RWPE1 (cell line): ENCODE results near the gene CCDC171.
"Not testable (repeated sequence)": the region's sequence is repeated elsewhere in the genome, so short reads cannot be mapped to it uniquely, and the experiment has no call there.

Experiments
- CTCF ChIA-PET: fragments of 350-600 bp; sonication (Branson Sonifier 250); formaldehyde crosslinking; extraction: SDS; loops from one replicate; lab custom pipeline; 2021; lab: Yijun Ruan, JAX
- POLR2A ChIA-PET: fragments of 400-600 bp; formaldehyde crosslinking; extraction: SDS; loops from one replicate; lab custom pipeline; 2020; ENCODE audit warnings: antibody characterized with exemption; ENCODE audit not compliant: low non-redundant PET; lab: Yijun Ruan, JAX
- DNase-seq: peaks from one replicate; pipeline ENCODE4 v3.0.0; 2012; ENCODE audit warnings: low spot score
- H3K27ac ChIP-seq: fragments of 450-650 bp; 2 replicates; pipeline ENCODE4 v1.5.1; 2017
- TF ChIP-seq, protein P1 (sequence below): fragments of 450-650 bp; conservative IDR thresholded peaks from 2 replicates; pipeline ENCODE4 v1.5.1; 2017; ENCODE audit warnings: low read depth, mild to moderate bottlenecking

The CCDC171 gene

DNA sequence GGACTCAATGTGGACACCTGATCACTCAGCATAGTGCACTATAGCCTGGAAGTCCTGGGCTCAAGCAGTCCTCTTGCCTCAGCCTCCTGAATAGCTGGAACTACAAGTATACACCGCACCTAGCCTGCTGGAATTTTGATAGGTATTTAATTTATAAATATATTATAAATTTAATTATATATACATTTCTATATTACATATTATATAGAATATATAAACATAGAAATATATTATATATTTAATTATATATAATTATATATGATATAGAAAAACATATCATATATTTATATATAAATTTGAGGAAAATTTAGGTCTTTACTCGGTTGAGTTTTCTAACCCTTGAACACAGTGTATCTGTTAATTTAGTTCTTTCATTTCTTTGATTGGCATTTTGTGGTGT lies 26.9 kb upstream of the CCDC171 start:
- no peak overlapping the region for H3K27ac ChIP-seq
- CTCF ChIA-PET, result interaction anchor here (0.7 kb wide), 1 partner anchor 1474 kb away, joined by 6 read pairs; no protein-coding TSS in a partner anchor
- TF ChIP-seq, protein P1, sequence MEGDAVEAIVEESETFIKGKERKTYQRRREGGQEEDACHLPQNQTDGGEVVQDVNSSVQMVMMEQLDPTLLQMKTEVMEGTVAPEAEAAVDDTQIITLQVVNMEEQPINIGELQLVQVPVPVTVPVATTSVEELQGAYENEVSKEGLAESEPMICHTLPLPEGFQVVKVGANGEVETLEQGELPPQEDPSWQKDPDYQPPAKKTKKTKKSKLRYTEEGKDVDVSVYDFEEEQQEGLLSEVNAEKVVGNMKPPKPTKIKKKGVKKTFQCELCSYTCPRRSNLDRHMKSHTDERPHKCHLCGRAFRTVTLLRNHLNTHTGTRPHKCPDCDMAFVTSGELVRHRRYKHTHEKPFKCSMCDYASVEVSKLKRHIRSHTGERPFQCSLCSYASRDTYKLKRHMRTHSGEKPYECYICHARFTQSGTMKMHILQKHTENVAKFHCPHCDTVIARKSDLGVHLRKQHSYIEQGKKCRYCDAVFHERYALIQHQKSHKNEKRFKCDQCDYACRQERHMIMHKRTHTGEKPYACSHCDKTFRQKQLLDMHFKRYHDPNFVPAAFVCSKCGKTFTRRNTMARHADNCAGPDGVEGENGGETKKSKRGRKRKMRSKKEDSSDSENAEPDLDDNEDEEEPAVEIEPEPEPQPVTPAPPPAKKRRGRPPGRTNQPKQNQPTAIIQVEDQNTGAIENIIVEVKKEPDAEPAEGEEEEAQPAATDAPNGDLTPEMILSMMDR, result no peak
- DNase-seq, result no peak
- POLR2A ChIA-PET, result no interaction called here

GRCh38 chr9:15527035-15527434 lies 25.8 kb upstream of the CCDC171 start:
- CTCF ChIA-PET, POLR2A ChIA-PET: not testable (repeated sequence)

DNA sequence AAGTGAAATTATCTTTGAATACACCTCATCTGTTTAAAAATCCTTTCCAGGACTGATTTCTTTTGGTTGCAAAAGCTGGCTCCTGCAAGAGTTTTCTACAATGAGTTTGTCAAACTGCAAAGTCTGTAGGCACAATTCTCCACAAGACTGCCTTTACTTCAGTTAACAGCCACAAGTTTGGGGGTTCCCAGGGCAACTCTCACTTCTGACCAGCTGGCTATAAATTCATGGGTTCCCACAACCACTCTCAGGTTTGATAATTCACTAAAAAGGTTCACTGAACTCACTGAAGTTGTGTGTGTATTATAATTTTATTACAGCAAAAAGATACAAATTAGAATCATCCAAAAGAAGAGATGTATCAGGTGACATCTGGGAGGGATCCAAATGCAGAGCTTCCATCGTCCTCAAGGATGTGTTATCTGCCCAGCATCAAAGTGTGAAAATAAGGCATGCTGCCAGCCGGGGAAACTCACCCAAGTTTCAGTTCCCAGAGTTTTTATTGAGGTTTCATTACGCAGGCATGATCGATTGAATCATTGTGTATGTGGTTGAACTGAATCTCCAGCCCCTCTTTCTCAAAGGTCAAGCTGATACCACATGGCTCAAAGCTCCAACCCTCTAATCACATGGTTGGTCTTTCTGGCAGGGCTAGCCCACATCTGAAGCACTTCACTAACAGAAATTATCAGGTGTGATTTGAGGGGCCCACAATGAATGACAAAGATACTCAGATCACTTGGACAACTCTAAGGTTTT lies 23.1 kb upstream of the CCDC171 start:
- H3K27ac ChIP-seq, result no peak overlapping the region
- no peak for DNase-seq
- POLR2A ChIA-PET, result no interaction called here
- TF ChIP-seq, protein P1, result no peak
- CTCF ChIA-PET, result no interaction called here

More at GRCh38 chr9:15527035-15527434, 25.8 kb upstream of the CCDC171 start:
- not testable (repeated sequence) for DNase-seq, H3K27ac ChIP-seq

DNA sequence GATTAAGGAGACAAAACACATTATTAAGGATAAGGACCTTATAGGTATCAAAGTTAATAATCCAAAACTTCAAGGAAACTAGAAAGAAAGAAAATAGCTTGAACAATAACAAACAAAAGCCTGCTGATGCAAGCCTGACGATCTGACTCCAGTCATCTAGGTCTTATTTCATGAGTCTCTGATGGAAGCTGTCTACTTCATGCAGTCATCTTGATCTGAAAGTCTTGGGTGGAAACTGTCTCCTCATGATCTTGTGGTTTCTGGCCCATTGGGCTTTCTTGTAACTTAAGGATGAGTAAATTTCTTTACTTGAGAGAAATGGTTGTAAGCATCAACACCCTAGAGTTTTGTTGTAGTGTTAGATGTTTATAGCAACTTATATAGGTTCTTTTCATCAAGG lies 21.5 kb upstream of the CCDC171 start:
- POLR2A ChIA-PET, result no interaction called here
- CTCF ChIA-PET, result interaction anchor here (0.6 kb wide), 1 partner anchor 1505 kb away, joined by 3 read pairs; no protein-coding TSS in a partner anchor

DNA sequence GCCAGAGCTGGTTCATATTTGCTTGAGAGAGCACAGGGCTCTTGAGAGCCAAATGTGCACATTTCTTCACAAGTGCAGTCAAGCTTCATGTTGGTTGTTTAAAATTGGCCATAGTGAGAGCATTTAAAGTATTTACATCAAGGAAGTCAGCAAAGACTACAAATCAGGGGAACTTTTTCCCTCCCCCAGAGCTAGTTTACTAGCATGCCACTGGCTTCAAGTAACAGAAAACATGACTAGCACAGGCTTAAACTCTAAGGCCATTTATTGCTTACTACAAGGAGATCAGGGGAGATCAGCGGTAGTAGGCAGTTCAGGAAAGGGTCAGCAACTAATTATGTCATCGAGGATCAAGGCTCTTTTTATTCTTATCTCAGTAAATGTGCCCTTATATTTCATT lies 11.0 kb upstream of the CCDC171 start:
- POLR2A ChIA-PET, result no interaction called here

More for the DNA sequence above, 21.5 kb upstream of the CCDC171 start:
- DNase-seq, result no peak
- no peak overlapping the region for H3K27ac ChIP-seq
- TF ChIP-seq, protein P1, result no peak

DNA sequence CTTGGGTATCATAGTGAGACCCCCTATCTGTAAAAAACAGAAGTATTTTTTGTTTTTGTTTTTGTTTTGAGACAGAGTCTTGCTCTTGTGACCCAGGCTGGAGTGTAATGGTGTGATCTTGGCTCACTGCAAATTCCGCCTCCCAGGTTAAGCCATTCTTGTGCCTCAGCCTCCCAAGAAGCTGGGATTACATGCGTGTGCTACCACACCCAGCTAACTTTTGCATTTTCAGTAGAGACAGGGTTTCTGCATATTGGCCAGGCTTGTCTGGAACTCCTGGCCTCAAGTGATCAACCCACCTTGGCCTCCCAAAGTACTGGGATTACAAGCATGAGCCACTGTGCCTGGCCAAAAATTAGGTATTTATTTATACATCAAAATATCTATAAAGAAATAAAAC lies 10.2 kb upstream of the CCDC171 start:
- ChIA-PET POLR2A (no interaction called here), CTCF (no interaction called here)
- H3K27ac ChIP-seq, result no peak overlapping the region
- TF ChIP-seq, protein P1, result no peak
- DNase-seq, result no peak

More for the DNA sequence above, 11.0 kb upstream of the CCDC171 start:
- CTCF ChIA-PET, result no interaction called here
- DNase-seq, result no peak
- no peak overlapping the region for H3K27ac ChIP-seq
- TF ChIP-seq, protein P1, result no peak
